GM19395 (cell line): Measurements from ENCODE around the gene TYMP.

ENCODE experiments used
- ATAC-seq: cut with Tn5 transposase; IDR thresholded peaks from one replicate; pipeline ENCODE4 v1.9.1; 2021; ENCODE audit warnings: mild to moderate bottlenecking, moderate library complexity; ENCODE audit not compliant: unreplicated experiment

Gene TYMP

GRCh38 chr22:50506611-50507420 is 23.0 kb downstream of the TYMP start:
- no peak for ATAC-seq

- no peak for ATAC-seq
Measured at GRCh38 chr22:50505776-50506610, 23.8 kb downstream of the TYMP start.

- no peak for ATAC-seq
Measured at GRCh38 chr22:50505276-50505775, 24.5 kb downstream of the TYMP start.

- no peak for ATAC-seq
Measured at GRCh38 chr22:50504369-50505211, 25.2 kb downstream of the TYMP start.

GRCh38 chr22:50503475-50504145 is 26.2 kb downstream of the TYMP start:
- ATAC-seq = no peak

- ATAC-seq = no peak
Measured at GRCh38 chr22:50502628-50503474, 27.0 kb downstream of the TYMP start.

GRCh38 chr22:50502096-50502495 is 27.7 kb downstream of the TYMP start:
- no peak for ATAC-seq

- no peak for ATAC-seq
Measured at GRCh38 chr22:50500452-50500851, 29.4 kb downstream of the TYMP start.

- no peak for ATAC-seq
Measured at GRCh38 chr22:50498322-50498890, 31.4 kb downstream of the TYMP start.

GRCh38 chr22:50497093-50497492 is 32.7 kb downstream of the TYMP start:
- no peak for ATAC-seq

- no peak for ATAC-seq
Measured at GRCh38 chr22:50490531-50491308, 39.1 kb downstream of the TYMP start.

- ATAC-seq = no peak
Measured at GRCh38 chr22:50489363-50490243, 40.2 kb downstream of the TYMP start.

GRCh38 chr22:50488886-50489285 is 40.9 kb downstream of the TYMP start:
- ATAC-seq = no peak

GRCh38 chr22:50488006-50488677 is 41.7 kb downstream of the TYMP start:
- no peak for ATAC-seq

- no peak for ATAC-seq
Measured at GRCh38 chr22:50487290-50488005, 42.4 kb downstream of the TYMP start.
